ENCODE results near the gene CRYBB1.

The CRYBB1 gene

DNA sequence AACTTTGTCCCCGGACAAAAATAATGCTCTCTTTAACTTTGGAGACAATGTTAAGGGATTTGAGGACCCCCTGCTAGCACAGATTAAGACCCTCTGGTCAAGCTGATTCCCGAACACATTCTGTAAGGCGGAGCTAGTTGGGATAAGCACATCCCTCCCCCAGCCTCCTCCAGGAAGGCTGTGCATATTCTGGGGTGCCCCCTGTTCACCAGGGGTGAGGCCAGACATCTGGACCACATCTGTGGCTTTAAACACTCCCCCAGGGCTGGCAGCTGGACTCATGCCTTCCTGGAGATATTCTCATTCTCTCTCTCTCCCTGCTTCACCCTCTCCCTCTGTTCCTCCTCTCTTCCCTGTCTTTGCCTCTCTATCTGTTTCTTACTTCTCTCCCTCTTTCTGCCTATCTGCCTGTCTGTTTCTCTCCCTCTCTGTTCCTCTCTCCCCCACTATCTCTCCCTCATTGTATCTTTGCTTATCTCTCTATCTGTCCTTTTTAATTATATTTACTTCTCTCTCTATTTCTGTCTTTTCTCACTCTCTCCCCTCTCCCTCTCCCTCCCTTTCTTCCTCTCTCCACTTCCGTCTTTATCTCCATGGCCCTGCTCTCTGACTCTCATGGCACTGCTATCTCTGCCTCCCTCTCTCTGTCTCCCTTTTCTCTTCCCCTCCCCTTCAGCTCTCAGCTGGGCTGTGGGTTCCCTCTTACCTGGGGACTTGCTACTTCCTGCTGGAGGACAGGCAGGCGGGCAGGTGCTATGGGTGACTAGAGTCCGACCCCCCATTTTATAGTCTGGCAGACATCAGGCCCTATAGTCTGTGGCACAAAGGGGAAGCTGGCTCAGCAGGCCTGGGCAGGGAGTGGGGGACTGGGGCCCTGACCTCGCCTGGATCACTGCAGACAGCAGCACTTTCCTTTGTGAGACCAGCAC, at the start of gene CRYBB1:
Gene CRYBB1 (minus strand): TSS at position 757 of the 929 bp plus-strand sequence. CDS start 1,708 bp downstream, outside the sequence.
- peak; percentile 46 for DNase-seq (ENCODE audit: low spot score)

DNA sequence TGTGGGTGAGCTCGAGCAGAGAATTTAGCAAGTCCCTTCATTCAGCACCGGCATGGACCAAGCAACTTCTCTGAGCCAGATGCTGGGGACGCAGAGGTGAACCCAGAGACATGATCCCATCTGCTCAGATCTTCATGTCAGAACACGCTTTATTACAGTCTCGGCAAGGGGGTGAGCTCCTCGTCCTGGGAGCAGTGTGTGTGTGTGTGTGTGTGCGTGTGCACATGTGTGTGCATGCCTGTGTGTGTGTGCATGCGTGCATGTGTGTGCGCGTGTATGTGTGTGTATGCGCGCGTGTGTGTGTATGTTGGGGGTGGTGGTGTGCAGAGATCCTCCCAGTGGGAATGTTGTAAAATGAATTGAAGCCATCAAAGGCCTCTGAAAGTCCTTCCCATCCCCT, 49.3 kb upstream of the CRYBB1 start:
- DNase-seq (ENCODE audit: low spot score), result no peak

DNA sequence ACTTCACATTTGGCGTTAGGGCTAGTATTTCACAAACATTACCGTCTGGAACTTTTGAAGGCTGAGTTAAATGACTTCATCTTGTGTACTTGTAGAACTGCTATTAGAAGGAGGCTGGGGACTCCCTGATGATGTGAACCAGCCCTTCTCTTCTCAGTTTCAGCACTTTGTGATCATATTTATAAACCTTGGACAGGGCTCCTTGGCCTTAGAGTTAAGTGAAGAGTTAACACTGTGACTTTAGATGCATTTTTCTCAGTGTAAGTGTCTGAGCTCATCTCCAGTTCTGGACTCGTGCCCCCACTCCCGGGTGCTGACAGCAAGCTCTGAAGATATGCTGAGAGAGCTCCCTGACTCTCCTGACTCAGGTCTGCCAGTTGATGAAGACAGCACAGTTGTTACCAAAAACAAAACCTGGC, 48.0 kb upstream of the CRYBB1 start:
- no peak for DNase-seq (ENCODE audit: low spot score)

DNA sequence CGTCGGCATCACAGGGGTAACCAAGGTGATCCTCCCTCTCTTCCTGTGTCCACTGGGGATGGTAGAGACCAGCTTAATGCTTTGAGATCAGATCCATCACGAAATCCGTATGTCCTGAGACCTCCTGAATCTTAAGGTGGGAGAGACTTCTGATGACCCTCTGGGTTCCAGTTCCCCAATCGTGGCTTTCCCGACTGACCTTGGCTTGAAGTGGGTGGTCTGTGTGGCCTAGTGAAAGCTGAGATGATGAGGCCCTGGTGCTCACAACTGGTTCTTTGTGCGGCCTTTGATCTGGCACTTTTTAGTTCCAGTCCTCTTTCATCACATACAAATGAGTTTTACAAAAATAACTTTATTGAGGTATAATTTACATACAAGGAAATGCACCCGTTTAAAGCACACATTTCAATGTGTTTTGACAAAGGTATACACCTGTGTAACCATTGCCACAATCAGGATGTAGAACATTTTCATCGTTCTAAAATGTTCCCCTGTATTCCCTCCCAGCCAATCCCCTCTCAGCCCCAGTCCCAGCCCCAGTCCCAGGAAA, 45.6 kb upstream of the CRYBB1 start:
- no peak for DNase-seq (ENCODE audit: low spot score)

DNA sequence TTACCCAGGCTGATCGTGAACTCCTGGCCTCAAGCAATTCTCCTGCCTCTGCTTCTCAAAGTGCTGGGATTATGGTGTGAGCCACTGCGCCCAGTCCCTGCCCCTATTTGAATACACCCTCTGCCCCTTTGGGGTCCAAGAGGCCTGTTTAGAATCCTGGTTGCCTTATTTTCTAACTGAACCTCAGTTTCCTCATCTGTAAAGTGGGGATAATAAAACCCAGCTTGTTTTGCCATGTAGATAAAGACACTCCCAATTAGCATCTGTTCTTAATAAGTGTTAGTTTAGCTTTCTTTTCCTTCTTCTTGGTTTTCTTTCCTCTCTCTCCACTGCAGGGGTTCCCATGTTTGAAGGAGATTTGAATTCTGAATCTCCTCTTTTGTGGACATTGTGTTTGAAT, 44.3 kb upstream of the CRYBB1 start:
- DNase-seq (ENCODE audit: low spot score), result no peak

DNA sequence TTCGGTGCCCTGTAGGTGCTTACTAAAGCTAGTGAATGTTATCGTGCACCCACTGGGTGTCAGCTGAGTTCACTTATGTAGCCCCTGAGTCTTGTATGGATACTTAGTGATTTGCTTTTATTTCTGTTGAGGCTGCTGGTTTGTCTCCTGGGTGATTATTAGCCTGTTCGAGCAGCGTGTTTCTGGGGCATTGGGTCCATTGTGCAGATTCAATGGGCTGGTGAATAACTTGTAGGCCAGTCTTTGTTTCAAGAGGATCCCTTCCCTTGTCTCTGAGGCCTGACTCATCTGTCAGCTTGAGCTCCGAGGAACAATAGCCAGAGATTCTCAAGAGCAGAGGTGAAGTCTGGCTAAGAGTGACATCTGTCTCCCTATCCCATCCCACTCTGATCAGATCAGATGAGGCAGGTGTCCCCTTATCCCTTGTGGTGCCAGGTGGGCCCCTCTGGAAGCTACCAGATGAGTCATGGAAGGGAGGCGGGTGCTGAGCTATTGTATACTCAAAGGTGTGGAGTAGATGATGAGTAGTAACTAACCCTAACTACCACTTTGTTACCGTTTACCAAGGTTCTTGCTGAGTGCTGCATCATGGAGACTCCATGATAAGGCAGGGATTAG, 43.2 kb upstream of the CRYBB1 start:
- no peak for DNase-seq (ENCODE audit: low spot score)

DNA sequence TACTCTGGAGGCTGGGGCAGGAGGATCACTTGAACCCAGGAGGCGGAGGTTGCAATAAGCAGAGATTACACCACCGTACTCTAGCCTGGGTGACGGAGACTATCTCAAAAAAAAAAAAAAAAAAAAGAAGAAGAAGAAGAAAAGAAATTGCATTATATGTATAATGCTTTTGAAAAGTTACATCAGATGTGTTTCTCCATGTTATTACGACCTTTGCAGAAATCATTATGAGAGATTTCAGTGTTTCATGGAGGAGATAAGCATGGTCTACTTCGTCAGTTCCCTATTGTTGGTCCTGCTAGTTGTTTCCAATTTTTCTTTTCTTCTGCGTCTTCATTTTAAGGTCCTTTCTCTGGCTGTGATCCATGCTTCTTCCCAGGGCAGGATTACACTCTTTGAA, 42.5 kb upstream of the CRYBB1 start:
- no peak for DNase-seq (ENCODE audit: low spot score)

DNA sequence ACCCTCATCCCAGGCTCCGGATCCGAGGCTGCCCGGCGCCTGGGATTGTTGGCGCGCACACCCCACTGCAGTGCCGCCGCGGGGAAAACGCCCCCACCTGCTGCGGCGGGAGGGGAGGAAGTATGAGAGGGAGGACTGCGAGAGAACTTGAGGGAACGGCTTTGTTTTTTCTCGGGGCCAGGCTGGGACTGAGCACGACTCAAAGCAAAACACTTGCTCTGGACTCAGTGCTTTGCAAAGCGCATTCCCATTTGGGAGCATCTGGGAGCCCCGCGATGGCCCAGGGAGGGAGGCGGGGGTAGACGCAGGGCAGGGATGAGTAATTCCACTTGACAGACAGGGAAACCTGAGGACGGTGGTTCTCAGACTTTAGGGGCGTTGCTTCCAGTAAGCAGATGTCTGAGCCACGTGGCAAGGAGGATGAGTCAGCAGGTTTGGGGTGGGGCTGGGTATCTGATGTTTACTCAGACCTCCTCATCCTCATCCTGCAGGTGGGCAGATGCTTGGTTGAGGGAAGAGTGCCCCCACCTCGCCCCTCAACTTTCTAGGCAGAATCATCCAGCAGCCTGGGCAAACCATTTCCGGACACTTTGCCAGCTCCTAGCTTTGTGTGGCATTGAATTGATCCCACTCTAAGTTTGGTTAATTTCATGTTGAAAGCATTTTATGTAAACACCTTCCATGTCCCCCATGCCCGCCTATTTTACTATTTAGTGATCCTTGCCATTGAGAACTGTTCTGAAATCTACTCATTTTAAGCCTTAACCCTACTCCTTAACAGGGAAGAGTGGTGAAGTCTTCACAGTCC, 41.0 kb upstream of the CRYBB1 start:
- no peak for DNase-seq (ENCODE audit: low spot score)

DNA sequence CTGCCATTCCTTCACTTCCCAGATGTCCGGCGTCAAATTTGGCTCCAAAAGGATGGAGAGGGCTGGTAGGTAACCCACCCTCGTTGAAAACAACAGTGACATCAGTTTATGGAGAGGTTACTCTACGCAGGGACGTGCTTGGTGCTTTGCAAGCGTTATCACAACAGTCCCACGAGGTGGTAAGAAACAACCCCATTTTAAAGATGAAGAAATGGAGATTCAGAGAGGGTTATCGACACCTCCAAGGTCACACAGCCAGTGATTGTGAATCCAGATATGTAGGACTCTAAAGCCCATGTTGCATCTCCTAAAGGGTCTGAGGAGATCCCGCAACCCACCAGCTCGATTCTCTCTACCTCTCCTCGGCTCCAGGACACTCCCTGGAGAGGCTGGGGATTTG, 40.3 kb upstream of the CRYBB1 start:
- no peak for DNase-seq (ENCODE audit: low spot score)

DNA sequence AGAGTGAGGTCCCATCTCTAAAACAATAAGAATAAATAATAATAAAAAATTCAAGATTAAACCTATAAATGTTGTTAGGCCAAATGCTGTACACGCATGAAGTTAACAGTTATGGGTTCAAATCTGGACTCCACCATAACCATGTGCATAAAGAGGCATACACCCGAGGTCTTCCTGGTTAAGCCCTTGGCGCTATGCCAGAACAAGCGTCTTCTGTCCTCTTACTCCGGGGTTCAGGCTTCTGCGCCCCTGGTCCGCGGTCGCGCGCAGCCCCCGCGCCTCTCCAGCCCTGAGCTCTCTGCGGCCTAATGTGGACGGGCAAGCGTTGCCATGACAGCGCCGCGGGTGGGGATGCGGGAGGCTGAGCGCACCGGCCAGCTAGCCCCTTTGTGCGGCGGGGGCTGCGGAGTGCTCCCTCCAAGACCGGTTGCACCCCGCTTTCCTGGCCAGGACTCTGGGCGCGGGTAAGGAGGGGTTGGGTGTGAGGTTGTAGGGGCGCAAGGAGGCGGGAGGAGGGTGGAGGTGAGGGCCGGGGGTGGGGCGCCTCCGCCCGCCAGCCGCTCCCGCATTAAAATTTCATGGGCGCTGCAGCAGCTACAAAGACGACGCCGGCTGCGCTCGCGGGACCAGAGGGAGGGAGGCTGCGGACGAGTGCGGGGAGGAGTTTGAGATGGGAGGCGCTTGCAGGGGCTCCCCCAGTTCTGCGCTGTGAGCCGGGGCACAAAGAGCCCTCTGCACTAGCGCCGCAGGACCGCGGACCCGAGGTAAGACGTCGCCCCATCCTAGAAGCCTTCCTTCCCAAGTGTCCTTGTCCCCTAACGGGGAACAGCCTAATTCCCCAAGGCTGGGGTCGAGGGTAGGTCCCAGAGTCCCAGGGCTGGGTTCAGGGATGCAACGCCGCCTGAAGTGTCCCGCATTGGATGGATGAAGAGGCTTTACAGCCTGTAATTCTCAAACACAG, 39.3 kb upstream of the CRYBB1 start, which contains the start of gene MIAT:
Gene MIAT (plus strand): TSS at position 698 of the 961 bp plus-strand sequence.
- DNase-seq (ENCODE audit: low spot score), result peak; percentile 68

DNA sequence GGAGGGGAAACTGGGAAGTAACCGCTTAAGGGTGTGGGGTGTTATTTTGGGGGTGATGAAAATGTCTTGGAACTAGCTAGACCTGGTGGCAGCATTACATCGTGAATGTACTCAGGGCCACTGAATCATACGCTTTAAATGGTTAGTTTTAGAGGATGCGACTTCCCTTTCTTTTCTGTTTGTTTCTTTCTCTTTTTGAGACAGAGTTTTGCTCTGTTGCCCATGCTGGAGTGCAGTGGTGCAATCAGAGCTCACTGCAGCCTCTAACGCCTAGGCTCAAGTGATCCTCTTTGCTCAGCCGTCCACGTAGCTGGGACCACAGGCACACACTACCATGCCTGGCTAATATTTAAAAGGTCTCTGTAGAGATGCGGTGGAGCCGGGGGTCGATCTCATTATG, 34.0 kb upstream of the CRYBB1 start:
- DNase-seq (ENCODE audit: low spot score), result no peak

DNA sequence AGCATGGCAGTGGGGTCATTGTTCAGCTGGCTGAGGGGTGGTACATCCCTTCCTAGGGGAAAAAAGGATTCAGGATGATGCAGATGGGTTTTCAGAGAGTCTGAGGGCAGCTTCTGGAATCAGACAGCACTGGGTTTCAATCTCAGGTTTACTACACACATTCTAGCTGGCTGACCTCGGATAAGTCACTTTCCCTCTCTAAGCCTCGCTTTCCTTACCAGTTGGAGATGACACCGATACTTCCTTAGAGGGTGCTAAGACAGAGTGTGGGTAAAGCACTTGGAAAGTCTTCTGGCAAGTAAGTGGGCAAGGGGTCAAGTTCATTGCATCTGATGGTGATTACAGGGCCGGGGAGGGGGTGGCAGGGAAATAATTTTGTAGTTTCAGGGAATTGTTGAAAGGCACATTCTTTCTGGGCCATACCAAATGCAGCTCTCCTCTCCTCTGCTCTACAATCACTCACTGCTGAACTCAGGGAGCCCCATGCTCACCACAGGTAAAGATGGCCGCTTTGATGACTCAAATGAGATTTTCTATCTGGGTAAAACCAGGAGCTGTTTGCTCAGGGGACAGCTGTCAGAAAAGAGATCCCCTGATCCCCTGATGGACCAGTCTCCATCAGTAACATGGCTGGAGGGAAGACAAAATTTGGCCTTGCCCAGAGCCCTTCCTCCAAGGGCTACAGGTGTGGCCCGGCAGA, 33.0 kb upstream of the CRYBB1 start:
- DNase-seq (ENCODE audit: low spot score), result no peak

DNA sequence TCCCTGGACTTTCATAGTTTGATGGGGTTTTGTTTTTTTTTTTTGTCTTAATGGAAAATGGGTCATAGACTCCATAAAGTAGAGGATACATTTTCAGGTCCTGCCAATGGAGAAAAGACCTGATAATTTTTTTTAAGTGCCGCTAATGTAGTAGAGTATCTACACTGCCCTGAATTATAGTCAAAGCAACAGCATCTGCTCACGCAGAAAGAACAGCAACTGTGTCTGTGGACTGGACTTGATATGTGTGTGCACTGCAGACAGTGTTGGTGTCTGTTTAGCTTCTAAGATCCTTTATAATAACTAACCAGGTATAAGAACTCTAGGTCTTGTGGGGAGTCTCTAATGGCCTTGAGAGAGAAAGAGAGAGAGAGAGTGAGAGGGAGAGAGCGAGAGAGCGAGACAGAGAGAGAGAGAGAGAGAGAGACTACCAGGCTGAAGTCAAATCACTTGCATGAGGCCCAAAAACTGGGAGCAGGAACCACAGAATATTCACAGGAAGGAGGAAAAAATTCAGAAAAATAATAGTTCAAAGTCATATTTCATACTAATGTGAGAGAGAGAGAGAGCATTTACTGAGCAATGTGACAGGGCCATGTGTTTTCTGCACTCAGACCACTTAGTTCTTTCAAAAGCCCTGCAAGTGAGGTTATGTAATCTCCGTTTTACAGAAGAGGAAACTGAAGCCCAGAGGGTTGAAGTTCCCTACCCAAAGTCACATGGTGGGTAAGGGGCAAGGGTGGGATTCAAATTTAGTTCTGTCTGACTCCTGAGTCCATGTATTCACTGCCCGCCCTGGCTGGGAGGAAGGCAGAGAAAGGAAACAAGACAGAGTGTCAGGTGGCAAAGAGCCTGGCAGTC, 30.9 kb upstream of the CRYBB1 start:
- DNase-seq (ENCODE audit: low spot score), result no peak

DNA sequence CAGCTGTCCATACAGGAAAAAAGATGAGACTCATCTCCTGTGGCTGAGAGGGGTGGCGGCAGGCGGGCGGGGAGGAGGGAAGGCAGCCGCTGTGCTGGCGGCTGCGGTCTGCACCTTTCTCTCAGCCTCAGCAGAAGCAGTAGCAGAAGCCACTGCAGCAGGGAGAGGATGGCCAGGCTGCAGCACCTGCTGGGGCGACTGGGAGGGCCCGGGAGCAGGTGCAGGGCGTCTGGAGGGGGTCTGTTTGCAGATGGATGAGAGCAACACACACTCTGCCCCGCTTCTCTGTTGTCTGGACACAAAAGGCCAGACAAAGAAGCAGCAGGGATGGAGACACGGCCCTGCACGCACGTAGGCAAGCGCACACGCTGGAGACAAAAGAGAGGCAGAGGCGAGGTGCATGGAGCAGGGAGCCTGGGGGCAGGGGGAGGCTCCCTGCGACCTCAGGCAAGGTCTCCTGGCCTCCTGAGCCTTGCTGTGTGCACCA, 30.2 kb upstream of the CRYBB1 start:
- DNase-seq (ENCODE audit: low spot score), result no peak

DNA sequence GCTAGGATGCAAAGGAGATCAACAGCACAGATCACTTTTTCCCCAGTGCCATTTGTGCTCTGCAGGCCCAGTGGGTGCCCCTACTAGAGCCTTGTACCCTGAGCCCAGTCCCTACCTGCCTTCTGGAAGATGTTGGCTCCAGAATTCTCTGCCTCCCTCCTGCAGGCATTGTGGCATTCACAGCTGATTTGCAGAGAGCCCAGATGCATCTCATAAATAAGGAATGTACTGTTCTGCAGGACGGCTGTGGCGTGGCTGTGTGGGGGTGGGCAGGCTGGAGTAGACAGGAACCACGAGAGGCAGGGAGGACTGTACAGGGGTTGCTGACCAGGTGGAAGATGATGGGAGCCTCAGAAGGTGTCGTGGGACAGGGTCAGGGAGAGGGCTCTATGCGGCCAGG, 28.3 kb upstream of the CRYBB1 start:
- DNase-seq (ENCODE audit: low spot score), result no peak

DNA sequence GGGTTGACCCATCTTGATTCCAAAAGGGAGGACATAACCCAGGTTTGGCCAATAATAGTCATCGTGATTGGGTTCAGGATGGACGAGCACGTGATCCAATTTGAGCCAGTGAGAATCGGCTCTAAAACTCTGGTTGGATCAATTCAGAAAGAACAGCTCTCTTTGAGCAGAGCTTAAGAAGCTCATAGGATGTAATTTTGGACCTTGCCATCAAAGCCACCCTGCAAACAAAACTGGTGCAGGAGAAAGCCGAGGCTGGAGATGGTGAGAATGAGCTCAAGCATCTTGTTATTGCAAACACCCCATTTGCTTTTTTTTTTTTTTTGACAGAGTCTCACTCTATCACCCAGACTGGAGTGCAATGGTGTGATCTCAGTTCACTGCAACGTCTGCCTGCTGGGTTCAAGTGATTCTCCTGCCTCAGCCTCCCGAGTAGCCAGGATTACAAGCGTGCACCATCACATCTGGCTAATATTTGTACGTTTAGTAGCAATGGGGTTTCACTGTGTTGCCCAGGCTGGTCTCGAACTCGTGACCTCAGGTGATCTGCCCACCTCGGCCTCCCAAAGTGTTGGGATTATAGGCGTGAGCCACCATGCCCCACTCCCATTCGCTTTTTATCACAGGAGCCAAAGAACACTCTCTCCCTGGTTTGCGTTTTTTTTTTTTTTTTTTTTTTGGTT, 25.7 kb upstream of the CRYBB1 start:
- no peak for DNase-seq (ENCODE audit: low spot score)

DNA sequence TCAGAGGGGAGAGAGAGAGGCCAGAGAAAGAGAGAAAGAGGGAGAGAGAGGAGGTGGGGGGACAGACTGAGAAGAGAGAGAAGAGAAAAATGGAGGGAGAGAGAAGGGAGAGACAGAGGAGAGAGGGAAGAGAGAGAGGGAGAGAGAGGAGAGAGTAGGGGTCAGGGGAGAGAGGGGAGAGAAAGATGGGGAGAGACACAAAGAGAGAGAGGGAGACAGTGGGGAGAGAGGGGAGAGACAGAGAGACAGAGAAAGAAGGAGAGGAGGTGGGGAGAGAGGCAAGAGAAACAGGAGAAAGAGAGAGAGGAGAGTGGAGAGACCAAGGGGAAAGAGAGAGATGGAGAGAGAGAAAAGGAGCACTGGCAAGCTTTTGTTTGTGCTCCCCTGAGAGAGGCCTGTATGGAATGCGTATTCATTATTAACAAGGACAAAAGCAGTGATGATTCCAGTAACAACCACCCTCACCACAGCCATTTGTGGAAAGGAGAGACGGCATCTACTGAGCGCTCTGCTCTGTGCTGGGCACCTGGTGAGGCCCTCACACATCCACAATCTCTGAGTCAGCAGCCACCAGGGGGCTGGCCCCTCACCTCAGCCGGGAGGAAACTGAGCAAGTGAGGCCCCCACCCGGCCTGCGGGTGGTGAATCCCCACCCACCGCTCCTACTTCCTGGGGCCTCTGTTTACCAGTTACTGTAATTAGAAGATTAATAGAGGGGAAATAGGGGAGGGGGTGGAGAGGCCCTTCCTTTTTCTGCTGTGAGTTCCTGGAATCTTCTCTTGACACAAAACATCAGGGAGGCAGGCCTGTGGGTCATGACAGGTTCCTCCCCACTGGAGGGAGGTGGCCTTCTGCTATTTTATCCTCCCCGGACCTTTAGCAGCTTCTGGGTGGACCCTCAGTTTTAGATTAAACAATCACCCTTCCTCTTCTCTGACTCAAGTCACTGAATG, 24.9 kb upstream of the CRYBB1 start:
- DNase-seq (ENCODE audit: low spot score), result no peak

Data from Ammon's horn (tissue), 1 donor.